NCI-H510A treated with DMSO at 0.1 percent for 48 hours (cell line): Measurements from ENCODE around the gene CHODL.

Source experiments
- DNase-seq: peaks from one replicate; lab custom pipeline; 2025; lab: John Stamatoyannopoulos, UW

Gene CHODL

DNA sequence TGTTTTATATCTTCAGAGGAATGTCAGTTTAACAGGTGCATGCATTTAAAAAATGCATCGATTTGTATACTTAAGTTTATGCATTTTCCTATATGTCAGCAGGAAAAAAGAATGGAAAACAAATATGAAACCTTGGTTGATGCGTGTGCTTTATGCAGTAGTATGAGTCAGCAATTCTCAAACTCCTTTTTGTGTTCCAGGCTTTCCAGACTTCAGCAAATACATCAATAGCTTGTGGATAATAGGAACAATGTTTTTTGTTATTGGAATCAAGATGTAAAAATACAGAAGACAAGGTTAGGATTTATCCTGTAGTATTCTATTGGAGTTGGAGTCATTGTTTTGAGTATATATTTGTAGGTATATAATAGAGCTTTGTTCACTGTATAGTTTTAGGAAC, 45.2 kb downstream of the CHODL start:
- no peak for DNase-seq

DNA sequence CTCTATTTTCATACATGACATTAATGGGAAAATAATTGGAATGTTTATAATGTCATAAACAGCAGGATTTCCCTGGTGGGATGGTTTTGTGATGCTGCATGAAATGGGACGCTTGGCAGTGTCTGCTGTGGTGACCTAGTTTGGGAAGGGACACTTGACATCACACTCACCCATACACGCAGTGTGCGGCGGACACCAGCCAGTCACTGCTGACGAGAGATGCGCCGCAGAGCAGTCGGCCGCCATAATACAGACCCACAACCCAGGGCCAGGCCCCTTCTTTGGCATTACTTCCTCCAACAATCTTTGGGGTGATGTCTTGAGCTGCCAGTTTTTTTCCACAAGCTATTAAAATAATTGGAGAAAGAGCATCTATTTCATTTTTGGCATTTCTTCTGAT, 49.5 kb downstream of the CHODL start:
- no peak for DNase-seq

DNA sequence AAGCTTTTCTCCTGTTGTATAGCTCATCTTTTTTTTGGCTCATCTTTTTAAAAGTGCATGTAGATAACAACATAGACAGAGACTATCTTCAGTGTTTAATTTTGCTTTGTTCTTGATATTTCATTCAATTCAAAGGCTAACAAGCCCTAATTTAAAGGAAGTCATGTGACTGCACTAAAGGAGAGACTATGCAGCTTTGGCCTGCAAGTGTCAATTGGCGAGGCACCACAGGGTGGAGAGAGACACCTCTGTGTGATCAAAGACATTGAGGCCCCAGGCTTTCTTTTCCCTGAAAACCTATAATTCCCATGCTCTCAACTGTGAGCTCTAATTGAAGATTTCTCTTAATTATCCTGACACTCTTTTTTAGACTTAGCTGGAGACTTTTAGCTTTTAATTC, 53.6 kb downstream of the CHODL start:
- DNase-seq: no peak
